ENCODE data around the gene PPP3R1. TPM values are rescaled to one million over a fixed set of nuclear protein-coding genes. Genes with fewer than 3 reads are reported as not detected.

The PPP3R1 gene
- total RNA-seq, 1 donor from 2014 or later = 54.5 TPM

DNA sequence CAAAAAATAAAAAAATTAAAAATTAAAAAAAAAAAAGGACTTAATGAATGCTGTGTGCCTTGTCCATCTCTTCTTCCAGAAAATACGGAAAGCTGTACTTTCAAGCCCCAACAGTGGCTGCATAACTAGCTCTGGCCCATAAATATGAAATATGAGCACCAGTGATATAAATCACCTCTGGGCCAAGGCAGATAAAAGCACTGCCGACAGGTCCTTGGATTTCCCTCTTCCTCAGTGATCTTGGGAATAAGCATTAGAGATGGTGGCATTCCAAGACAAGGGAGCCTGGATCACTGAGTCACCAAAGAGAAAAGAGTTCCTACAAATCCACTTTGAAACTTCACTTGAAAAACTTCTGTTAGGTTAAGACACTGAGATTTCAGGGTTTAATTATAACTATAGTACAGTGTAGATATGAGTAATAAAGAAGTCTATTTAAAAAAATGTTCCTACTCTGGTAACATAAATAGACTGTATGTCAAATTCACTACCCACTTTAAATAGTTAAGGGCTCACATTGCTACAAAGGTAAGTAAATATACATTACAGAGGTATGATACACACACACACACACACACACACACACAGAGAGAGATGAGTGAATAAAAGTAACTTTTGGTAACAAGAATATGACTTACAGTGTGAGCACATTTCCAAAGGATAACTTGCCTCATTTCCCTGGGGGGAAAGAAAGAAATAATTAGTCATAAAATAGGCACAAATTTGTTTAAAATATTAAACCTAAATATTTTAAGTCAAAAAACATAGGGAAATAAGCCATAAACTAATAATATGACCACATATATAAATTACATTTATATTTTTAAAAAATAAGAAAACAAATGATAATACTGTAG lies 35.6 kb downstream of the PPP3R1 start:
- Histone ChIP-seq H3K4me3 (no peak overlapping the region), H3K36me3 (peaks cover 7% of the 10 kb centered on the region), H3K9me3 (no peaks in the 10 kb centered on the region), H3K27ac (no peak overlapping the region), H3K4me1 (peaks cover 51% of the 10 kb centered on the region), H3K27me3 (ENCODE audit: low read depth) (no peaks in the 10 kb centered on the region)
- DNase-seq (no peak), ATAC-seq (no peak)
- TF ChIP-seq, protein P1, sequence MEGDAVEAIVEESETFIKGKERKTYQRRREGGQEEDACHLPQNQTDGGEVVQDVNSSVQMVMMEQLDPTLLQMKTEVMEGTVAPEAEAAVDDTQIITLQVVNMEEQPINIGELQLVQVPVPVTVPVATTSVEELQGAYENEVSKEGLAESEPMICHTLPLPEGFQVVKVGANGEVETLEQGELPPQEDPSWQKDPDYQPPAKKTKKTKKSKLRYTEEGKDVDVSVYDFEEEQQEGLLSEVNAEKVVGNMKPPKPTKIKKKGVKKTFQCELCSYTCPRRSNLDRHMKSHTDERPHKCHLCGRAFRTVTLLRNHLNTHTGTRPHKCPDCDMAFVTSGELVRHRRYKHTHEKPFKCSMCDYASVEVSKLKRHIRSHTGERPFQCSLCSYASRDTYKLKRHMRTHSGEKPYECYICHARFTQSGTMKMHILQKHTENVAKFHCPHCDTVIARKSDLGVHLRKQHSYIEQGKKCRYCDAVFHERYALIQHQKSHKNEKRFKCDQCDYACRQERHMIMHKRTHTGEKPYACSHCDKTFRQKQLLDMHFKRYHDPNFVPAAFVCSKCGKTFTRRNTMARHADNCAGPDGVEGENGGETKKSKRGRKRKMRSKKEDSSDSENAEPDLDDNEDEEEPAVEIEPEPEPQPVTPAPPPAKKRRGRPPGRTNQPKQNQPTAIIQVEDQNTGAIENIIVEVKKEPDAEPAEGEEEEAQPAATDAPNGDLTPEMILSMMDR (IDR thresholded peaks at IDR 0.05) = no peak
- intact Hi-C loops (cut with DNase I) = no loop called here

DNA sequence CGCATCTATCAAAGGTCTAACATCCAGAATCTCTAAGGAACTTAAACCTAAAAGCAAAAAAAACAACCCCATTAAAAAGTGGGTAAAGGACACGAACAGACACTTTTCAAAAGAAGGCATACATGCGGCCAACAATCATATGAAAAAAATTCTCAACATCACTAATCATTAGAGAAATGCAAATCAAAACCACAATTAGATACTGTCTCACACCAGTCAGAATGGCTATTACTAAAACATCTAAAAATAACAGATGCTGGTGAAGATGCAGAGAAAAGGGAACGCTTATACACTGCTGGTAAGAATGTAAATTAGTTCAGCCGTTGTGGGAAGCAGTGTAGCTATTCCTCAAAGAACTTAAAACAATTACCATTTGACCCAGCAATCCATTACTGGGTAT lies 38.0 kb downstream of the PPP3R1 start:
- Histone ChIP-seq H3K4me1 (peaks cover 44% of the 10 kb centered on the region), H3K27ac (no peak overlapping the region), H3K36me3 (peaks cover 7% of the 10 kb centered on the region), H3K9me3 (no peaks in the 10 kb centered on the region), H3K27me3 (ENCODE audit: low read depth) (no peaks in the 10 kb centered on the region), H3K4me3 (no peak overlapping the region)
- intact Hi-C loops (cut with DNase I) = no loop called here
- TF ChIP-seq, protein P1 (IDR thresholded peaks at IDR 0.05) = no peak
- no peak for DNase-seq
- no peak for ATAC-seq

DNA sequence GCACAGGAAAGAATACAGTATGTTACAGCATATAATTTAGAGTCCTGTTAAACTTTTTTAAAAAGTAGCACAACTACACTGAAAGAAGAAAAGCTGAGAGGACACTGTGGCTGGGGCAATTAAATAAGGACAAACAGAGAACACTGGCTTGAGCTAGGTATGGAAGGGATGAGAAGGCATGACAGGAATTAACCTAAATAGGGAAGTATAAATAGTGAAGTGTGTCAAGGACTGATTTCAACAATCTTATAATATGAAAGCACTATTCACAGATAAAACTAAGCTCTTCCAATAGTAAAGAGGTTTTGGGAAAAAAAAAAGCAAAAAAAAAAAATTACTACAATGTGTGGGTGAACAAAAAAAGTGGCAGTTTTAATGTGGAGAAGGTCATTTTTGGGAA lies 45.5 kb downstream of the PPP3R1 start:
- Histone ChIP-seq H3K27me3 (ENCODE audit: low read depth) (no peaks in the 10 kb centered on the region), H3K4me1 (peaks cover 37% of the 10 kb centered on the region), H3K27ac (no peak overlapping the region), H3K9me3 (no peaks in the 10 kb centered on the region), H3K4me3 (no peak overlapping the region), H3K36me3 (no peaks in the 10 kb centered on the region)
- peak in 1 of 2 donors; percentile 19 for ATAC-seq
- intact Hi-C loops (cut with DNase I) = no loop called here
- no peak for DNase-seq
- TF ChIP-seq, protein P1 (IDR thresholded peaks at IDR 0.05) = no peak

- no peak overlapping the region for H3K4me3 ChIP-seq
- DNase-seq = no peak
- intact Hi-C loops (cut with DNase I) = no loop called here
- no peaks in the 10 kb centered on the region for H3K27me3 ChIP-seq (ENCODE audit: low read depth)
- H3K4me1 ChIP-seq = peaks cover 46% of the 10 kb centered on the region
- H3K27ac ChIP-seq = no peak overlapping the region
- no peaks in the 10 kb centered on the region for H3K36me3 ChIP-seq
- H3K9me3 ChIP-seq = no peaks in the 10 kb centered on the region
- TF ChIP-seq, protein P1 (IDR thresholded peaks at IDR 0.05) = no peak
- no peak for ATAC-seq
These were observed 48.7 kb downstream of the PPP3R1 start for GRCh38 chr2:68203587-68203986.

- intact Hi-C loops (cut with DNase I) = no loop called here
- DNase-seq = no peak
- Histone ChIP-seq H3K36me3 (no peaks in the 10 kb centered on the region), H3K27ac (no peak overlapping the region), H3K9me3 (no peaks in the 10 kb centered on the region), H3K4me3 (no peak overlapping the region), H3K27me3 (ENCODE audit: low read depth) (no peaks in the 10 kb centered on the region), H3K4me1 (peaks cover 43% of the 10 kb centered on the region)
- no peak for ATAC-seq
- TF ChIP-seq, protein P1 (IDR thresholded peaks at IDR 0.05) = no peak
These were observed 52.1 kb downstream of the PPP3R1 start for GRCh38 chr2:68200157-68200787.

All from lower lobe of right lung (tissue), 2 donors.